ENCODE data around the gene NKAPL. TPM values are rescaled to one million over a fixed set of nuclear protein-coding genes. Genes with fewer than 3 reads are reported as not detected.
A peak's percentile ranks its signal among the peaks of the same experiment; 100 is the strongest.

NKAPL gene
- total and polyA plus RNA-seq, 2 of the 13 experiments (the other 11 are each of a cell fraction or from before 2014, with no cell fraction given): not detected

DNA sequence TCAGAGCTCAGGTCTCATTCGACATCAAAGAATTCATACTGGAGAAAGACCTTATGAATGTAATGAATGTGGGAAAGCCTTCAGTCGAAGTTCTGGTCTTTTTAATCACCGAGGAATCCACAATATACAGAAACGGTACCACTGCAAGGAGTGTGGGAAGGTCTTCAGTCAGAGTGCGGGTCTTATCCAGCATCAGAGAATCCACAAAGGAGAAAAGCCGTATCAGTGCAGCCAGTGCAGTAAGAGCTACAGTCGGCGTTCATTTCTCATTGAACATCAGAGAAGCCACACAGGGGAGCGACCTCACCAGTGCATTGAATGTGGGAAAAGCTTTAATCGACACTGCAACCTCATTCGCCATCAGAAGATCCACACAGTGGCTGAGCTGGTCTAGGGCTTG lies 26.3 kb upstream of the NKAPL start:
- no peaks in the 10 kb centered on the region for H3K9me3 ChIP-seq (ENCODE audit: low read length)
- DNase-seq (ENCODE audit: low spot score): no peak
- in situ Hi-C loops (cut with HindIII; ENCODE audit: extremely low pct_ligation_motif_present, low pct_unique_long_range_greater_than_20kb) (no loop called here), intact Hi-C loops (cut with micrococcal nuclease; ENCODE audit: unreplicated experiment) (no loop called here)
- H4K20me1 ChIP-seq (ENCODE audit: insufficient read depth, low read length): no peaks in the 10 kb centered on the region
- no peak for TF ChIP-seq ESRRA (CRISPR knock-in tag; IDR thresholded peaks at IDR 0.05; ENCODE audit: low read depth)
- TF ChIP-seq MYNN (CRISPR knock-in tag; IDR thresholded peaks at IDR 0.05; ENCODE audit: low read depth): no peak
- TF ChIP-seq RBFOX2 (IDR thresholded peaks at IDR 0.05; ENCODE audit: low read depth, low read length): 0 out of 2 replicates have a peak, but pooled peaks have one; percentile 28
- no peak for TF ChIP-seq THAP9 (CRISPR knock-in tag; IDR thresholded peaks at IDR 0.05; ENCODE audit: borderline replicate concordance)
- H3K27me3 ChIP-seq (ENCODE audit: control insufficient read depth in 1 of 2, insufficient read depth in 2 of 2, low read length in 2 of 2): no peaks in the 10 kb centered on the region
- ATAC-seq: no peak
- BruUV-seq (replicated peaks): no TSS peak
- H3K79me2 ChIP-seq (ENCODE audit: insufficient read depth, low read length): no peaks in the 10 kb centered on the region
- no peak overlapping the region for H3K4me2 ChIP-seq (ENCODE audit: low read depth, low read length)
- POLR2A ChIA-PET: no interaction called here
- peaks cover 16 to 42% of the 10 kb centered on the region in 2 experiments for H3K36me3 ChIP-seq (replicated peaks in 1 of 2; ENCODE audit: control insufficient read depth in 1 of 2, insufficient read depth in 2 of 2, low read length in 2 of 2)
- 94% methylated on average over 11 of the region's 11 CpGs for WGBS (ENCODE audit: low lambda C conversion rate)
- no peak overlapping the region for H3K4me3 ChIP-seq (replicated peaks in 1 of 3; ENCODE audit: insufficient read depth in 1 of 3, low read depth in 2 of 3, low read length in 3 of 3)
- H3K4me1 ChIP-seq (ENCODE audit: insufficient read depth, low read length): no peaks in the 10 kb centered on the region
- no peak overlapping the region for H3K27ac ChIP-seq (ENCODE audit: extremely low read length, insufficient read depth, low read length)
- CTCF ChIA-PET (ENCODE audit: low intra/inter-chr PET ratio, low total read pairs): no interaction called here
- no peak for FAIRE-seq
- H3K9ac ChIP-seq (ENCODE audit: insufficient read depth, low read depth, low read length): no peak overlapping the region
- H2AFZ ChIP-seq (ENCODE audit: low read length): no peak overlapping the region

DNA sequence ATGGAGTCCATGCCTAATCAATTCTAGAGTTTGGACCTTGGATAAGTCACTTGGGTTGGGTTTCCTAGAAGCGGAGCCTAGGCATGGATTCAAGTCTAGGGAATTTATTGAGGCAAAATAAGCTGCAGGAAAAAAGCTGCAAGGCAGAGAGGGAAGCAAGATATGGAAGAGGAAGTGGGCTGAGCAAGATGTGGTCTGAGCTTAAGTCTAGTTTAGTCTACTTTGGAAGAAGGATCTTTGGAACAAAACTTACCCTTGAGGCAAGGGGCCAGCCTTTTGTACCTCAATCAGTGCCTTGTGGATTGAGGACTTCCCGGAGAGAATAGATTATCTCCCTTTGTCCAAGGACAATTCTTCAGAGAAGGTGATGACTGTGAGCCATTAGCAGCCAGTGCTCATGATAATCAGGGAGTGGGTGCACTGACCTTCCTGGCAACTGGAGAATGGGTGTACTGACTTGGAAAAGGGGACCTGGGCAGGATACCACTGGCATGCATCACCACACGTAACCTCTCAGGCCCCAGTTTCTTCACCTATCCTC lies 23.1 kb upstream of the NKAPL start:
- peaks cover 6 to 15% of the 10 kb centered on the region in 2 experiments; a peak in 4 of 5 replicates for H3K36me3 ChIP-seq (replicated peaks in 1 of 2; ENCODE audit: control insufficient read depth in 1 of 2, insufficient read depth in 2 of 2, low read length in 2 of 2)
- no TSS peak for BruUV-seq (replicated peaks)
- 100% methylated on average over 3 of the region's 3 CpGs for WGBS (ENCODE audit: low lambda C conversion rate)
- no peaks in the 10 kb centered on the region for H3K4me1 ChIP-seq (ENCODE audit: insufficient read depth, low read length)
- in situ Hi-C loops (cut with HindIII; ENCODE audit: extremely low pct_ligation_motif_present, low pct_unique_long_range_greater_than_20kb): no loop called here
- H3K27ac ChIP-seq (ENCODE audit: extremely low read length, insufficient read depth, low read length): no peak overlapping the region
- H3K9ac ChIP-seq (ENCODE audit: insufficient read depth, low read depth, low read length): no peak overlapping the region
- CTCF ChIA-PET (ENCODE audit: low intra/inter-chr PET ratio, low total read pairs): no interaction called here
- intact Hi-C loops (cut with micrococcal nuclease; ENCODE audit: unreplicated experiment): no loop called here
- H3K4me2 ChIP-seq (ENCODE audit: low read depth, low read length): no peak overlapping the region
- H3K9me3 ChIP-seq (ENCODE audit: low read length): no peaks in the 10 kb centered on the region
- no peaks in the 10 kb centered on the region for H3K79me2 ChIP-seq (ENCODE audit: insufficient read depth, low read length)
- DNase-seq (ENCODE audit: low spot score): no peak
- no peaks in the 10 kb centered on the region for H3K27me3 ChIP-seq (ENCODE audit: control insufficient read depth in 1 of 2, insufficient read depth in 2 of 2, low read length in 2 of 2)
- TF ChIP-seq MAZ (IDR thresholded peaks at IDR 0.05; ENCODE audit: borderline replicate concordance, low read depth, low read length) (no peak), MAZ (CRISPR knock-in tag; IDR thresholded peaks at IDR 0.05; ENCODE audit: low read depth) (no peak), HOXA9 (CRISPR knock-in tag; IDR thresholded peaks at IDR 0.05; ENCODE audit: borderline replicate concordance) (no peak), ADNP (CRISPR knock-in tag; IDR thresholded peaks at IDR 0.05) (no peak), RXRB (CRISPR knock-in tag; IDR thresholded peaks at IDR 0.05; ENCODE audit: borderline replicate concordance) (no peak), ASH2L (IDR thresholded peaks at IDR 0.05; ENCODE audit: insufficient read length, low read depth, low read length) (no peak), ZNF414 (CRISPR knock-in tag; IDR thresholded peaks at IDR 0.05) (no peak), SOX5 (CRISPR knock-in tag; IDR thresholded peaks at IDR 0.05; ENCODE audit: borderline replicate concordance) (no peak), POLR2AphosphoS2 (IDR thresholded peaks at IDR 0.05; ENCODE audit: low read depth, low read length) (no peak)
- no peak overlapping the region for H3K4me3 ChIP-seq (replicated peaks in 1 of 3; ENCODE audit: insufficient read depth in 1 of 3, low read depth in 2 of 3, low read length in 3 of 3)
- H2AFZ ChIP-seq (ENCODE audit: low read length): no peak overlapping the region
- no peaks in the 10 kb centered on the region for H4K20me1 ChIP-seq (ENCODE audit: insufficient read depth, low read length)
- FAIRE-seq: no peak
- POLR2A ChIA-PET: no interaction called here
- no peak for ATAC-seq

Measured in HepG2 (cell line).